NCI-H146 treated with DMSO at 0.1 percent for 48 hours (cell line): Measurements from ENCODE around the gene HEYL.

Source experiments
- DNase-seq: peaks from one replicate; lab custom pipeline; 2025; ENCODE audit not compliant: unreplicated experiment; lab: John Stamatoyannopoulos, UW

Gene HEYL

DNA sequence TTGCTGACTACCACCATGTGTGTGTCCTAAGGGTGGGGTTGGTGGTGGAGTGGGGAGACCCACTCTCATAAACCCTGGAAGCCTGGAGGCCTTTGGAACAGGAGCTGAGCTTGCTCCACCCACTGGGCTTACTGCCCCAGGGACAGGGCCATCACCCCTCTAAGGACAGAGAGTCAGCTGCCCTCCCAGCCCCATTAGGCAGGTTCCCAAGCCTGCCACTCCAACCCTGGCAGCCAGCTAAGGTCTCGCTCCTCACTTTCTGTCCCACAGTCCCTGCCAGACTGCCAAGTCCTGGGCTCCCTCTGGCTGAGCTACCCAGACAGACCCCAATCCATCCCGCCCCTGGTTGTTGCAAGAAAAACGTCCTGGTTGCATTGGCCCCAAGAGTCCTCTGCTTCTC, 28.7 kb upstream of the HEYL start:
- DNase-seq: no peak

DNA sequence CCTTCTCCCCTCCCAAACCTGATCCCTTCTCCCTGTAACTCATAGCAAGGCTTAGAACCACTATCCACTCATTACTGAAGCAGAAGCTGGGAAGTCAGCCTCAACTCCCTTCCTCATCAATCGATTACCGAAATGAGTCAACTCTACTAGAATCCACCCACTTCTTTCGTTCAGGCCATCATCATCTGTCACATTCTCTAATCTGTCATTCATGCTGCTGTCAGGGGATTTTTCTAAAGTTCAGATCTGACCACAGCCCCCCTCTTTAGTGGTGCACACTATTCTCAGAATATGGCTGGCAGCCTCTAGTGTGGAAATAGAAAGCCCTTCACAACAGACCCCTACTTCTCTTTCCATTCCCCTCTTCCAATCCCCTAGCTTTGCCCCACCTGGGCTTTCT, 27.3 kb upstream of the HEYL start:
- no peak for DNase-seq

DNA sequence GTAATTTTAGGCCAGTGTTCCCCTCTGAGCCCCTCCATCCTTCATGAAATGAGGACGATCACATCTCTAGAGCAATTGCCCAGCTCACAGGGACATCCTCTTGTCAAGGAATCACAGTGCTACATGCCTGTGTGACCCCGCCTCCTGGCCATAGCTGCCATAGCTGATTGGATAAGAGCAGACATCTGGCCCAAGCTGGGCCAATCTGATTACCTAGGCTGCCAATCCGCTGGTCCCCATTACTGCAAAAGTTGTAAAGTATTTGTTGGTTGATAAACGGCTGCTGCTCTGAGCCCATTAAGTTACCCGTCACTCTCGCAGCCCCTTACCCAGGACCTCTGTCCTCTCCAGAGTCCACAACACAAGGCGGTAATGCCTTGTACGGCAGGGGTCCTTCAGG, 24.1 kb upstream of the HEYL start:
- no peak for DNase-seq

DNA sequence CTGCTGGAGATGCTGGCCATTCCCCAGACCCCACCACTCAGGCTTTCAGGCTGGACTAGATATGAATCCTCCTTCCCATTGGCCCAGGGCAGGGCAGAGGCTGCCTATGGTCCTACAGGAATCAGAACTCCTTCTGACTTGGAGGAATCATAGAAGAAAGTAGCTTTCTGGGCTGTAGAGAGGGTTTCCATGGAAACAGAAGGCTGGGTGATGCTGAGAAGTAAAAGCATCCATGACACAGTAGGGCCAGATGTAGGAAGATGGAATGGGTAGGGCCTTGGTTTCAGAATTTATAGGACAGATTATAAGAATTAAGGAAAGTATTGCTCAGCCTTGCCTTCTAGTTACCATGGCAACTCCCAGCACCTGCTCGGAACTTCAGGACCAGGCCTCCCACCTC, 23.4 kb upstream of the HEYL start:
- no peak for DNase-seq

DNA sequence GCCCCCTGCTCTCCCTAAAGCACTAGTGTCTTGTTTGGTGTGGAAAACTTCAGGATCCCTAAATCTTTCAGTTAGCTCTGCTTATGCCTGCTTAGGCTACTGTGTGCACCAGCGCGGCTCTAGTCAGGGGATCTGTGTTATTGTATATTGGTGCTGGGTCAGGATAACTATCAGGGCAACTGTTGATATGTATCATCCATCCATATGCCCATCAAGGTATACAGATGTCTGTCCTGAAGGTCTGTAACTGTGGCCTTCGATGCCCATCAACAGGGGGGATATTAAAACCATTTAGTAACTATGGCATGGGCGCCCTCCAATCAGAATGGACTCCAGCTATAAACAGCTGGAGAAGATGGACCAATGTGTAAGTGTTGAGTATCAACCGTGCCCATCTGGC, 20.1 kb upstream of the HEYL start:
- no peak for DNase-seq

DNA sequence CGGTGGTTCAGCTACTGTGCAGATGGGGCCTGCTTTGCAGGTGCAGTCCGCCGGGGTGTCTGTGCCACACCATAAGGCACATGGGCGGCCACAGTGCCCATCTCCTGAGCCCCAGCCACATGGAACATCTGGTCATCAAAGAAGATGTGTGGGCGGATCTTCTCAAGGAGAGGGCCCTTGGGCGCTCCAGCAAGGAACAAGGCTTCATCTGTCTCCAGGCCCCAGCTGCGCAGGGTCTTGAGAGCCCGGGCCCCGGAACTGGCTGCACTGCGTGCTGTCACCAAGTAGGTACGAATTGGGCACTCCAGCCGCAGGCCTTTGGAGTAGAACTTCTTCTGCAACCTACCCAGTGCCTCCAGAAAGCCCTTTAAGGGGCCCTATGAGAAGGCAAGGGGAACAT, 19.7 kb upstream of the HEYL start:
- no peak for DNase-seq

DNA sequence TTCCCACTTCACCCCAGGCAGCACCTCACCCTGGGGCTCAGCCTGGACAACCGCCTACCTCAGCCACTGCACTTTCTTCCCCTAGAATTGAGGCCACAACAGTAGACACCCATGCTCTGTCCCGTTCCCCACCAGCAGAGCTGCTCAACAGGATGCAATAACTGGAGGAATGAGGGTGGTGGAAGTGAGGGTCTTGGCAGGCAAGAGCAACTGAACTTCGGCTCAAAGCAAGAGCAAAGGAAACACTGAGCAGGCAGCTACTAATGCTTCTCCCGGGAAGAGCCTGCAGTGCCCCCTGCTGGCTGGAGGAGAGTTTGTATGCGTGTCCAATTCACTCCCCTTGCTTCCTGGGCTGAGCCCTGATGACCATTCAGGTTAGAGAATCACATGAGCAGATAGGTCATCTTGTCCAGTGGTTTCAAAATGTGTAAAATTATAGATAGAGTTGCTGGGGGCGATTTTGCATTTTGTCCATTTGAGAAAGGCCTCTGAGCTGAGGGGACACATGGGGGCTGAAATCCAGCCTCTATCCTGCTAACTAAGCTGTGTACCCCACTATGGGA, 18.6 kb upstream of the HEYL start:
- peak; percentile 12 for DNase-seq

DNA sequence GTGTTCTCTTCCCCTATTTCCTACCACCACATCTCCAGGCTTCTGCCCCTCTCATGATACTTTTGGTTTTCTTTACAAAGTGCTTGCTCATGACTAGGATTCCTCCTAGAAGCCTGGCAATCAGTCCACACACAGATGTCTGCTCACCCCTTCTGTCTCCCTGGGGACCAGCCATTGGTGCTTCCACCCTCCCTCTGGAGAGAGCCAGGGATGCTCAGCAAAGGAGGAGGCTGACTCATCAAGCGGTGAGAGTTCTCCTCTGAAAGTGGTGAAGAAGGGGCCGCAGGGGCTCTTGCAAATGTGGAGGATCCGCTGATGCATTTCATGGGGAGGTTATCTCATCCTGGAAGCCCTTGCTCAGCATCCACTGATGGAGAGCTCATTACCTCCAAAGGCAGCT, 18.0 kb upstream of the HEYL start:
- DNase-seq: no peak

DNA sequence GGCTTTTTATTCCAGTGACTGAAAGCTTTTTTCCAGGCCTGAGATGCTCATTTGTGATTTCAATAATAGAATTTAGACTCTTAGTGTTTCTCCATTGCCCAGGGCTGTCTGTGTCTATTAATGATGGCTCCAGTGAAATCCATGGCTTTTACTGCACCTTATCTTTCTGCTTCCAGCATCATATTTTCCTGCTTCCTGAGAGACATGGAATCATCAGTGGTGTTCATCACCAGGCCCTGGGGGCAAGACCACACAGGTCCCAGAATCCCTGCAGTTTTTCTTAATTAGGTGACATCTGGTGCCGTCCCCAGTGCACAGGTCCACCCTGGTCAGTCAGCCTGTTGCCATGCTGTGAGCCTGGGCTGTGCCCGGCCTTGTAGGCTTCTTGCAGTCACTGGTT, 16.9 kb upstream of the HEYL start:
- no peak for DNase-seq

DNA sequence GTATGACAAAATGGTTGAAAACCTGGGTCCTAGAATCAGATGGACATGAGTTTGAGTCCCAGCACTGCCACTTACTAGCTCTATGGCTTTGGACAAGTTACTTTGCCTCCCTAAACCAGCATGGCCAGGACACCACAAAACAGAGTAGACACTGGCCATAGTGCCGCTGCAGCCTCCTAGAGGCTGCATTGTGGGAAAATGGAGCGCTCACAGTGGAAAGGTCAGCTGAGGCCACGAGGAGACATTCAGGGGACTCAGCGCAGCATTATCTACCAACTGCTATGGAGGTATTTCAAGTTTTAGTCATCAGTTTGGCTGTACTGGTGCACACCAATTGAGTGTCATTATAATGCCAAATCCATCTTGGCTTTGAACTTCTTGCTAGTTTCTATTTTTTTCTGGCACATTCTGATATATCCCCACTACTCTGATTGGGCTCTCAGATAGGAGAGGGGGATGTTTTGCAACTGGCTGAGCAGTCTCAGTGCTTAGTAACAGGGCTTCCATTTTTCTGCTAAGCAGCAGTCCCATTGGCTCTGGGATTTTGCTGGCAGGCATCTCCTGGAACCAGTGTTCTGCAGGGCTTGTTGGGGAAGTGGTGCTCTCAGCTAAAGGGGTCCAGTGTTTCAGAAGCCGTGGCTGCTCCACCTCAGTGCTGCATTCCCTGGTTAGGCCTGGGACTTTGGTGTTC, 16.3 kb upstream of the HEYL start:
- DNase-seq: no peak

DNA sequence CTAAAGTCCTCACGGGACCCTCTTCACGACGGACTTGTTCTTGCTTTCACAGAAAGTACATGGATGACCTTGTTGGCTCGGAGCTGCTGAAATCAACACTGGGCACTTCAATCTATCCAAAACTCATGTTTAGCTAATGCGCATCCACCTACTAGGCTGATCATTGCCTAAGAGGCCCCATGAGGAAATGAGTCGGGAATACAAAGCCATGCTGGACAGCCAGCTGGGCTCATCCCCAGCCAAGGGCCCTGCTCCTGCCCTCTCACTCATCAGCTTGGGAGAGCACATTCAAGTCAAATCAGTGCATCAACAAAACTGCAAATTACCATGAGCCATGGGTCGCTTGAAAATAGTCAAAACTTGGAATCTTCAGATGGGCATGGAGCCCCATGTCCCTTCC, 14.8 kb upstream of the HEYL start:
- DNase-seq: no peak

DNA sequence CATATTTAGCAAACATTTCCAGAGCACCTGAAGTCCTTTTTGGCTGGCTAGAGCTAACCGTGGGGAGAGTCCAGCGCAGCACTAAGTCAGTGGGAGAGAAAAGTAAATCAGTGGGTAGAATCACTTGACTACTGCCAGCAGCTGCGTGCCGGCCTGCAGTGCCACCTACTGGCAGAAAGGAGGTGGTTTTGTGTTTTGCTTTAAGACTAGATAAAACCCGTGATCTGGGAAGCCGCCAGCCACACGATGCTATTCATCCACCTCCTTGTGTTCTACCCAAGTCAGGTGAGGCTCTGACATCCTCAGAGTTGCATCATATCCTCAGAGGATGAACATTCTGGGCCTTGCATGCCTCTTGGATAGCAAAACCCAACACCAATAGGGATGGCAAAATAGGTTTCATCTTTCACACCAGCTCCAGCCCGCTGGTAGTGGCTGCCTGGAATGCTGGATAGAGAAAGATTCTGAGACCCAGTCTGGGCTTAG, 14.1 kb upstream of the HEYL start:
- DNase-seq: peak; percentile 10

DNA sequence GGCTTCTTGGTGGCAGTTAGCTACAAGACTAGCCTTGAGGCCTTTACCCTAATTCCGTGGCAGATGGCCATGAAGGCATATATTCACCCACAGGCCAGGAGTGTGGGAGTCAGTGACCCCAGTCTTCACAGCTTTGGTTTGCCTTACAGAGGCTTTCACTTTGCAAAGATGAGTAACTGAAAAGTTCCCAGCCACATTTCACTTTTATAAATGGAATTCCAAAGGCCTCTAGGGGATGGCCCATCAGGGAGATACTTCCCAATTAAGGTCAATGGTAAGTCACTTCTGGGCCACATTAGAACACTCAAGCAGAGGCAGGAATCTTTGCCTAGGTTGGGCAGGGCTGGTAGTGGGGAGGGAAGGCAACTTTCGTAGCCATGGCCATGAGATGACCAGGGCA, 13.1 kb upstream of the HEYL start:
- DNase-seq: no peak

DNA sequence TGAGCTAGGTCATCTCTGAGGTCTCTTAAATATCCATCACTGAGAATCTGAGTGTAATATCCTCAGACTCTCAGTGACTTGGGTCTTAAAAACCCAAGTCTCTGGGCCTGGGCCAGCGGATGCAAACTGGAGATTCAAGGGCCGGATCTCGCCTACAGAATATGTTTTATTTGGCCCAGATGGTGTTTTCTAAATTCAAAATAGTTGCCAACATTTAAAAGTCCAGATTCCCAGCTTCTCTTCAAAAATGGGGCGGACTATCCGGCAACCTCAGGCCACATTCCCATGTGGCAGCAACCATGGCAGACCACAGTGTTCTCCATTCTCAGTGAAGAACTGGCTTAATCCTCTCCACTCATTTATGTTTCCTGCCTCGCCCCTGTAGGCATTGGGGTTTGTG, 12.7 kb upstream of the HEYL start:
- DNase-seq: no peak

DNA sequence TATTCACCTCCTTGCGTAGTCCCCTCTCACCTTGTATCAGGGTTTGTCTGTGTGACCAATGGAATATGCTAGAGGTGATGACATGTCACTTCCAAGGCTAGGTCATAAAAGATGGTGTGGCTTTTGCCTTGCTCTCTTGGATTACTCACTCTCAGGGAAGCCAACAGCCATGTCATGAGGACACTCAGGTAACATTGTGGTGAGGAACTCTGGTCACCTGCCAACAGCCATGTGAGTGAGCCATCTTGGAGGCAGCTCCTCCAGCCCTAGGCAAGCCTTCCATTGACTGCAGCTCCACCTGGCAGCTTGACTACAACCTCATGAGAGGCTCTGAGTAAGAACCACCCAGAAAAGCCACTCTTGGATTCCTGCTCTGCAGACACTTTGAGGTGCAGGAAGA, 11.0 kb upstream of the HEYL start:
- DNase-seq: no peak

DNA sequence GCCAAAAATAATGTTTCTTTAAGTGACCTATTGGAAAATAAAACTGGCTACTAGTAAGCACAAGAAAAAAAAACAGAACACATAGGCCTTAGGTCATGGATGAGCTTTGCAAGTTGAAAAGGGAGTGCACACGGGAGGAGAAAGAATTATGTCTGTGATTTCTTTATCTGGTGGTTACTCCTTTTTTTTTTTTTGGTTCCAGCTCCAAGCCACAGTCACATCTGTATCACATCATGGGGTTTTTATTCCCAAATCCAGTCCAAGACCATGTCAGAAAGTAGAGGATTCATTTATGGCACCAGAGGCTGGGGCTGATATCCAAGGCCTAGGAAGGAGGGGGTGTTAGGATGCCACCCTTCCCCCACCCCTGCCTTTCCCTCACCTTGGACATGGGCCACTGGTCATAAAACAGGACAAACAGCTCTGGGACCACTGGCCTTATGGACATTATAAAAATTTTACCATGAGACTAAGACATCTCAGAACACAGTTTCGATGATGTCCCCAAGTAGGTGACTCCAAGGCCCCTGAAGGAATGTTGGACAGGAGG, 10.3 kb upstream of the HEYL start:
- no peak for DNase-seq

DNA sequence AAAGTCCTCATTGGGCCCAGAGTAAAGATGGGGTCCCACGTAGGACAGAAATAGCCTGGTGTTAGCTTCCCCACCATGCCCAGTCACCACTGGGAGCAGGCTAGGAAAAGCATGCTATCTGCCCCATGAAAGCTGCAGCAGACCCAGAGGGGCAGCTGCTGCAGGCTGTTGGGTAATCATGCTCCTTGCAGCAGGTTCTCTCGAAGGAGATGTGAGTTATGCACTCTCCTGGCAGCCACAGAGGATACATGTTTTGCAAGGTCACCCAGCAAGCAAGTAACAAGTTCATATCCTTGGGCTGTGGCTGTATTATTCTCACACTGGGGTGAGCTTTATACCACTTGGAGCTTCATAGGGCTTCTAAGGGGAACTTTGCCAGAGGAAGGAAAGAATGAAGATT, 9.1 kb upstream of the HEYL start:
- no peak for DNase-seq

DNA sequence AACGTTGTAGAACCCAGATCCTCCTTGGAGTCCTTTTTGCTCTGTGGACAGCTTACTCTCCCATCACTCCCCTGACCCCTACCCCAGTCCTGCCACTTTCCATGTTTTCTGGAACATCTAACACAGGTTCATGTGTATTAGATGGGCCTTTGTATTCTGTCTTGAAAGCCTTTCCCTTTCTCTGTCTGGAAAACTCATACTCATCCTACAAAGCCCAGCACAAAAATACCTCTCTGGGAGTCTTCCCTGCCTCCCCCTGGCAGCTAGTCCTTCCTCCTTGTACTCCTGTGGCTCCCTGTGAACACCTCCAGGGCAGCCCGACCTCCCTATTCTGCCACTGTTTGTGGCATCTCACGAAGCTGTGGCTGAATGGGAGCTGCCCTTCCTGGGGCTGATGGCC, 7.8 kb upstream of the HEYL start:
- no peak for DNase-seq

DNA sequence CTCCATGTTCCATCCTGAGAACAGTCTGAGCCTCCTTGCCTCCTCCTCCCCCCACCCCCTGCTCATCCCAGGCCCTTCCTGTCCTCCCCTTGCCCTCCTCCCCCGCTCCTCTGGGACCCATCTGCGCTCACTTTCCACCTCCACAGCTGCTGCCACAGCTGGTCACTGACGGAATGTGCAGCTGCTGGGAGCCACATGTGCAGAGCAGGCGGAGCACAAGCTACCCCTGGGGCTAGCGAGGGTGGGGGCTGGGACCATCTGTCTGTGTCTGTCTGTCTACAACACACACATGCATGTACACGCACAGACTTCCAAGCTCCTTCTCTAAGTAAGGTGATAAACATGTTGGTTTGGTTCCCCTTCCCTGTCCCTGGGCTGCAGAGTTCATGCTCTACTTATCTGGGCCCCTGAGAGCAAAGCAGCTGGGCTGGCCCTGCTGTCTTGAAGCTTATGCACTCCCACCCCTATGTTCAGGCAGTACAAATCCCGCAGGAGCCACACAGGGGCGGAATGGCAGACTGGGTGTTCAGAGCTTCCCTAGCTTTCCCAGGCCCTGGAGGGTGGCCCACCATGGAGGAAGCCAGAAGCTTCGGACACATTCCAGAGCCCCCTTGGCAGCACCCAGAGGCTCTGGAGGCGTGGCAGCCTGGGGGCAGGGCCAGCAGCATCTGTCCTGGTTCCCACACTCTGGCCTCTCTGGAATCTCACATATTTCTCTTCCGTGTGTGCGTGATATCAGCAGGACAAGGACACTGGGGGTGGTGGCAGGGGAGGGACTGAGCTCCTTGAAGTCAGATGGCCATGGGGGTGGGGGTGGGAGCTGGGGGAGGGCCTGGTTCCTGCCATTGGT, 7.0 kb upstream of the HEYL start:
- no peak for DNase-seq

DNA sequence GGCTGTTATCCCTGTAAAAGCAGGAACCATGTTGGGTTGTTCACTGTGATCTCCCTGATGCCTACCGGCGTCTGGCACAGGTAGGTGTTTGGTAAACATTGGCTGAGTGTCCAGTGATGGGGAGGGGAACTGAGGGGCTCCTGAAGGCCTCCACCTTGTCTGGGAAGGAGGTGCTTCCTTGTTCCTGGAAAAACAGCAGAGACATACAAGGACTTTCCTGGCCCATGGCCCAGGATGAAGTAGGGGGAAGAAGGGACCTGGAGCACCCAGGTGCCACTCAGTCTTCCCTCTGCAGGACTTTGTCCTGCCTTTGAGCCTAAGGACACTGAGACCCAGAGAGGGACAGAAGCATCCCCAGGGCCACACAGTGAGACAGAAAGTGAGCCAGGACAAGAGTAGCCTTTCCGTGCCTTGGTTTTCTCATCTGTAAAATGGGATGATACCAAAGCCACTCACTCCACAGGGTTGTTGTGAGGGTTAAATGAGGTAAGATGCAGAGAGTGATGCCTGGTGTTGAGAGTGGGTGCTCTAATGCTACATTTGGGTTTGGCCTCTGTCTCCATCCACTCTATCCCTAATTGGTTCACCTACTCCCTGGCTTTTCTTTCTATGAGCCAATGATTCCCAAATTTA, 6.1 kb upstream of the HEYL start:
- no peak for DNase-seq

DNA sequence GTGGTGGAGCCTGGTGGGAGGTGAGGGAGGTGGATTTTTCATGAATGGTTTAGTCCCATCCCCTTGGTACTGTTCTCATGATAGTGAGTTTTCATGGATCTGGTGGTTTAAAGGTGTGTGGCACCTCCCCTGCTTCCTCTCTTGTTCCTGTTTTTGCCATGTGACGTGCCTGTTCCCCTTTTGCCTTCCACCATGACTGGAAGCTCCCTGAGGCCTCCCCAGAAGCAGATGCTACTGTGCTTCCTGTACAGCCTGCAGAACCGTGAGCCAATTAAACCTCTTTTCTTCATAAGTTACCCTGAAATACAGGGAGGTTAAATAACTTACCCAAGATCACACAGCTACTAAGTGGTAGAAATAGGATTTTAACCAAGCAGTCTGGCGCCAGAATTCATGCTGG, 4.3 kb upstream of the HEYL start:
- DNase-seq: no peak

DNA sequence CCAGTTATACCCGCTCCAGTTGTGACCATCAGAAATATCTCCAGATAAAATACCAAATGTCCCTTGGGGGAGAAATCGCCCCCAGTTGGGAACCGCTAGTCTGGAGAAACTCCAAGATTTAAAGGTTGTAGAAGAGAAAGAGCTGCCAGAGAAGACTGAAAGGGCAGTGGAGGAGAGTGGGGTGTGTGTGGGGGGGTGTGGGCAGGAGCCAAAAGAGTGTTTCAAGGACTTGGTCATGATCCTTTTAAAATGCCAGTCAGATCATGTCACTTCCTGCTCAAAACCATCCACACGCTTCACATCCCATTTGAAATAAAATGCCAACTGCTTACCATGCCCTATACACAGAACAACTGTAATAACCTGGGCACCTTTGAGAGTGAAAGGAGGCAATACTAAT, 3.4 kb upstream of the HEYL start:
- no peak for DNase-seq
